ENCODE data around the gene HS6ST2.

HS6ST2 gene

DNA sequence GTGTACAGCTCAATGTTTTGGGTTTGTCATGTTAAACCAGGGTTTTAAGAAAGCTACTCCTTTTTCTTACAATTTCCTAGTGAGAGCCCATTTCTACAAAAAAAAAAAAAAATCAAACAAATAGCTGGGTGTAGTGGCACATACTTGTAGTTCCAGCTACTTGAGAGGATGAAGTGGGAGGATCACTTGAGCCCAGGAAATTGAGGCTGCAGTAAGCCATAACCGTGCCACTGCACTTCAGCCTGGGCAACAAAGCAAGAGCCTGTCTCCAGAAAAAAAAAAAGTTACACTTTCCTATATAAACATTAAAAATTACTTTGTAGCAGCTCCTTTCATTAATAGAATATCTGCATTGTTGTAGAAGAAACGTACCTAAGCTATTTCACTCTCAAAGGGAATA lies 166.7 kb downstream of the HS6ST2 start:
- TF ChIP-seq, protein P1, sequence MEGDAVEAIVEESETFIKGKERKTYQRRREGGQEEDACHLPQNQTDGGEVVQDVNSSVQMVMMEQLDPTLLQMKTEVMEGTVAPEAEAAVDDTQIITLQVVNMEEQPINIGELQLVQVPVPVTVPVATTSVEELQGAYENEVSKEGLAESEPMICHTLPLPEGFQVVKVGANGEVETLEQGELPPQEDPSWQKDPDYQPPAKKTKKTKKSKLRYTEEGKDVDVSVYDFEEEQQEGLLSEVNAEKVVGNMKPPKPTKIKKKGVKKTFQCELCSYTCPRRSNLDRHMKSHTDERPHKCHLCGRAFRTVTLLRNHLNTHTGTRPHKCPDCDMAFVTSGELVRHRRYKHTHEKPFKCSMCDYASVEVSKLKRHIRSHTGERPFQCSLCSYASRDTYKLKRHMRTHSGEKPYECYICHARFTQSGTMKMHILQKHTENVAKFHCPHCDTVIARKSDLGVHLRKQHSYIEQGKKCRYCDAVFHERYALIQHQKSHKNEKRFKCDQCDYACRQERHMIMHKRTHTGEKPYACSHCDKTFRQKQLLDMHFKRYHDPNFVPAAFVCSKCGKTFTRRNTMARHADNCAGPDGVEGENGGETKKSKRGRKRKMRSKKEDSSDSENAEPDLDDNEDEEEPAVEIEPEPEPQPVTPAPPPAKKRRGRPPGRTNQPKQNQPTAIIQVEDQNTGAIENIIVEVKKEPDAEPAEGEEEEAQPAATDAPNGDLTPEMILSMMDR (IDR thresholded peaks at IDR 0.05; ENCODE audit: low read depth, low read length): no peak
- H3K4me3 ChIP-seq (ENCODE audit: low read depth, low read length): no peak overlapping the region

DNA sequence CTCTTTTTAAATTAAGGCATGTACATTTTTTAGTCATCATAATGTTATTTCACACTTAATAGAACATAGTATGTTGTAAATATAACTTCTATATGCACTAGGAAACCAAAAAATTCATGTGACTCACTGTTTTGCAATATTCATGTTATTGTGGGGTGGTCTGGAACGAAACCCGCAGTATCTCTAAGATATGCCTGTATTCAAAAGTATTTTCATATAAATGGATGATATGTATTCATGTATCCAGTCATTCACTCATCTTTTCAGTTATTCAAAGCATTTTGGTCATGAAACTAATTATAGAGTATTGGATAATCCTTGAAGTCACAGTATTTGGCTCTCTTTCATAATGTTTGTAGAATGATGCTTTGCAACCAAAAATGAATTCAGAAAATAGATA lies 168.1 kb downstream of the HS6ST2 start:
- no peak overlapping the region for H3K4me3 ChIP-seq (ENCODE audit: low read depth, low read length)
- TF ChIP-seq, protein P1 (IDR thresholded peaks at IDR 0.05; ENCODE audit: low read depth, low read length): no peak

DNA sequence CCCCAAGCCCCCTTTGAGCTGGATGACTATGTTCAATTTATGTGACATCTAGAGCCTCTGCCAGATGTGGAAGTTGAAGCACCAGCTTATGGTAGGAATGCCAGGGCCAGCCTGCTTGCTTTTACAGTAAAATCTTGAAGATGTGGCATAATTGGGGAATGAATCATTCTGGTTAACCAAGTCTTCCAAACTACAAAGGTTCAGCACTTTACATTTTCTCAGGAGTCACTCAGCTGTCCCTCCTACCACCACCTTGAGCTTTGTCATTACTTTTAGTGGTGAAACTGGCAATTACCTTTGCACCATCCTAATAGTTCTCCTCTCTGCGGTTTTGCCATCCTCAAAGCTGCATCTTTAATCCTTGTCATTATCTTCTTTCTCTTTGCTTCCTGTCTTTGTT lies 172.2 kb downstream of the HS6ST2 start:
- H3K4me3 ChIP-seq (ENCODE audit: low read depth, low read length): no peak overlapping the region
- TF ChIP-seq, protein P1 (IDR thresholded peaks at IDR 0.05; ENCODE audit: low read depth, low read length): no peak

DNA sequence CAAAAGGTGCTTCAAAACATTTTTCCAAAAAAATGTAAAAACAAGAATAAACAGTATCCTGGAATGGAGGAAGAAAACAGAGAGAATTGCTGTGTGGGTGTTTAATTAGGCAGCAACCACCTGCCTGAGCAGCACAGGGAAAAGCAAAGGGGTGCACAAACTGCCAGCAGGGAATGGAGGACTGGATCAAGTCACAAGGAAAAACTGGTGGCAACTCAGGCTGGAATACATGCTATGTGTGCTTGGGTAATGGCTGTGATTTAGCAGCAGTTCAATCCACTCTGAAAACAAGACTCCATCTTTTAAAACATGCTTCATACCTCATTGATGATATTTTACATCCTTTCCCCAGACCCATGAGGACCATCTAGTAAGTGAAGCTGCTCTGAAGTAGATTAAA lies 179.5 kb downstream of the HS6ST2 start:
- H3K4me3 ChIP-seq (ENCODE audit: low read depth, low read length): no peak overlapping the region
- TF ChIP-seq, protein P1 (IDR thresholded peaks at IDR 0.05; ENCODE audit: low read depth, low read length): no peak

DNA sequence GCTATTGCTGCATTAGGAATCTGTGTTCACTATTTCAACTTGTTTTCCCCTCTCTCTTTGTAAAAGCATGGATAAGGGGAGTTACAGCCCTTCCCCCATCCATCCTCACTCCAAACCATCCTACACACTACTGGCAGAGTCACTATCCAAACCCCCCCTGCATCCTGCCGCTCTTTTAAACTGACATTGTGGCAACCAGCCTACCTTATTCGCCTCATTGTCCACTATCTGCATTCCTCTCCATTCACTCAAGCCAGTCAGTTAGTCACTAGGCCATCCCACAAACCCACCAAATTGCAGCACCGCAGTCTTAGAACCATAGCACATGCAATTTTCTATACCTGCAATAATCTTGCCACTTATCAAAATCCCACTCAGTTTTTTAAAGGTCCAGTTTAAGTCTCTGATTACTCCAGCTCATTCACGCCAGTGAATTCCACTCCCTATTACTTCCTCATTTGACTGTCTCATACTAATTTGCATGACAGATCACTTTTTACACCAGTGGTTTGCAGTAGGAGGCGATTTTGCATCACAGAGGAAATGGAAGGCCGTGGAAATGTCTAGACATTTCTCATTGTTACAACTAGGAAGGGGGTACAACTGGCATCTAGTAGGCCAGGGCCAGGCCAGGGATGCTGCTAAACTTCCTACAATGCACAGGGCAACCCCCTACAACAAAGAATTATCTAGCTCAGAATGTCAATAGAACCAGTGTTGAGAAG lies 181.8 kb downstream of the HS6ST2 start:
- H3K4me3 ChIP-seq (ENCODE audit: low read depth, low read length): no peak overlapping the region
- TF ChIP-seq, protein P1 (IDR thresholded peaks at IDR 0.05; ENCODE audit: low read depth, low read length): no peak

DNA sequence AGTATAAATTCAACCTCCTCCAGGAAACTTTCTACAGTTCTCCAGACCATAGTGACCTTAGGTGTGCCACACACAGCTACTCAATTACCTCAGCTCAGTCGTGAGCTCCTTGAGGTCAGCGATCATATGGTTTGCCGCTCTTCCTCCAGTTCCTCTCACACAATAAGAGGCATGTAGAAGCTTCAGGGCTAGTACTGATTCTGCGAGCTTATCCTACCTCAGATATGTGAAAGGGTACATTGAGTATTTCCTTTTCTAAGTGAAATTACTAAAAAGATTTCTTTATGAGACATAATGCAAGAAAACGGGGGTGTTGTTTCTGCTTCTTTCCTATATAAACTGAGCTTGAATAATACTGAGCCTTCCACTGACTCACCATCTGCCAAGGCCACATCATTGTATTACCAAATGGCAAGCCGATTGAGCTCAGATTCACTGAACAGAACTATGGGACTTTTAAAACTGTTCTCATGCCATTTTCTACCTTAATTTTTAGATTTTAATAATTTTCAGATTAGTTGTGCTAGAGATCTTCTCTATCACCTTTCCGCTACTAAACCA lies 183.1 kb downstream of the HS6ST2 start:
- no peak overlapping the region for H3K4me3 ChIP-seq (ENCODE audit: low read depth, low read length)
- TF ChIP-seq, protein P1 (IDR thresholded peaks at IDR 0.05; ENCODE audit: low read depth, low read length): no peak

DNA sequence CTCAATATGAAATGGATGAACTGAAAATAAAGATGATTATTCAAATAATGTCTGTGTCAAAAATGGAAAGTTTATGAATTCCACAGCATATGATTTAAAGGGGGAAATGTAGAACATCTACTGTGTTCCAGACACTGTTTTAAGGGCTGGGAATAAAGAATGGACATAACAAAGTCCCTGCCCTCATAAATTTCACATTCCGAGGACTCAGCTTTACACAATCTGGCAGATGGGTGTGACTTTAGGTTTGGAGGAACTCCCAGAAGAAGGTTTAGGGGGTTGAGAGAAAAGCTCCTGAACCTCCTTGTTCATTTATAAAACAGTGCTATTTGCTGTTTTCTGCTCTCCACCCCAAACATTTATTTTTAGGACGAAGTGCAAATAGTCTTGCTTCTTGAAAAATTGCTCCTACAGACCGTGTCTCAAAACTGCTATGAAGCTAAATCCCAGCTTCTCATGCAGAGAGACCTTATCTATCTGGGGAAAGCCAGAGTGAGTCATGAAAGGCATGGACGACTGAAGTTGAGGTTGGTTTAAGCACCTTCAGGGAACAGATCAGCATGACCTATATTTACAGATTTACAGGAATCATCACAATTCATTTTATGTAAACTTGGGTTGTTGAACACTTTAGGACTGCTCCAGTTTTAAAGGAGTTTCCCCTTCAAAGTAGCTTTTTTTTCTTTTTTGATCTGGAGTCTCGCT lies 184.3 kb downstream of the HS6ST2 start:
- H3K4me3 ChIP-seq (ENCODE audit: low read depth, low read length): no peak overlapping the region
- TF ChIP-seq, protein P1 (IDR thresholded peaks at IDR 0.05; ENCODE audit: low read depth, low read length): no peak
